Suprapubic skin (tissue), 4 donors: ENCODE results near the gene AMOTL2. TPM values are rescaled to one million over a fixed set of nuclear protein-coding genes. Genes with fewer than 3 reads are reported as not detected.

Experiments
- DNase-seq, 2 donors: peaks; one replicate each; pipeline ENCODE4 v3.0.0-alpha.2; 2019; ENCODE audit warnings: low spot score in 2 of 2
- H3K27ac ChIP-seq: fragments of 200-600 bp; sonication (generic); one replicate; pipeline ENCODE4 v1.5.1; 2019
- H3K27me3 ChIP-seq: fragments of 200-600 bp; sonication (generic); one replicate; pipeline ENCODE4 v1.5.1; 2019
- H3K36me3 ChIP-seq: fragments of 200-600 bp; sonication (generic); one replicate; pipeline ENCODE4 v1.5.1; 2019
- H3K4me1 ChIP-seq: fragments of 200-600 bp; sonication (generic); one replicate; pipeline ENCODE4 v1.5.1; 2019
- H3K4me3 ChIP-seq: fragments of 200-600 bp; sonication (generic); one replicate; pipeline ENCODE4 v1.5.1; 2019; ENCODE audit warnings: mild to moderate bottlenecking
- H3K9me3 ChIP-seq: fragments of 200-600 bp; sonication (generic); one replicate; pipeline ENCODE4 v1.5.1; 2019
- EP300 ChIP-seq: sonication (generic); formaldehyde crosslinking; IDR thresholded peaks from one replicate; pipeline ENCODE4 v1.6.1; 2017; ENCODE audit warnings: antibody characterized with exemption
- POLR2A ChIP-seq, 2 donors: fragments of 450-650 bp; IDR thresholded peaks; one replicate each; pipeline ENCODE4 v1.6.1; 2017; ENCODE audit warnings: antibody characterized with exemption in 2 of 2, mild to moderate bottlenecking in 2 of 2, moderate library complexity in 2 of 2
- POLR2AphosphoS5 ChIP-seq, 3 donors: sonication (generic); formaldehyde crosslinking; IDR thresholded peaks; one replicate each; pipeline ENCODE4 v1.6.1; 2017; ENCODE audit warnings: antibody characterized with exemption in 3 of 3
- WGBS: methylation state at CpG from one replicate; pipeline ENCODE4 v1.1.5; 2018; 5-methylcytosine and 5-hydroxymethylcytosine counted together
- total RNA-seq, 4 donors: library from RNA; depleted of rRNA; stranded (reverse); fragments of >200 nt; gene quantifications; one replicate each; pipeline ENCODE4 v1.1.0, GENCODE V29; 2016
- TF ChIP-seq, protein P1 (sequence below), 2 donors: fragments of 200-600 bp in 1 of 2; fragments of 450-650 bp in 1 of 2; sonication (generic) in 1 of 2; IDR thresholded peaks; one replicate each; pipeline ENCODE4 v1.5.1; 2016 to 2019; ENCODE audit warnings: antibody characterized with exemption in 2 of 2, mild to moderate bottlenecking in 1 of 2, moderate library complexity in 1 of 2

Gene AMOTL2
- total RNA-seq, 4 donors from 2014 or later = 80.4 to 118 (median 95.8) TPM

DNA sequence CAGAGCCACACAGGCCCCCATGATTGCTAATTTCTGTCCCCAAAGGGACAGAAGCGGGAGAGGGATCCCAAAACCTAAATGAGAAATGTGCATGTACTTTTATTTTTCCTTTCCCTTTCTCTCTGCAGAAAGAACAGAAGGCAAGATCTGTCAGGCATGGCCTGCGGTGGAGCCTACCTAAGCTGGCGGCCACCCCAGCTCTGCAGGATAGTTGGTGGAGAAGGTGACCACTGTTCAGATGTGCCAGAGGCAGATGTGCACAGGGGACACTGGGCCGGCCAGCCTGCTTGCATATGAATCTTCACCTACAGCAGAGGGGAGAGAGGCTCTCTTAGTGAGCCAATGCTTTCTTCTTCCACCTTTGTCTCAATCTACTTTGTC lies 2.1 kb upstream of the AMOTL2 start:
- Histone ChIP-seq H3K4me1 (peaks cover 48% of the 10 kb centered on the region), H3K9me3 (no peaks in the 10 kb centered on the region), H3K36me3 (peaks cover under 1% of the 10 kb centered on the region), H3K27me3 (no peaks in the 10 kb centered on the region), H3K27ac (no peak overlapping the region), H3K4me3 (no peak overlapping the region)
- DNase-seq = peak; percentile 50 to 70
- 81% methylated on average over 4 of the region's 4 CpGs for WGBS
- TF ChIP-seq POLR2A (IDR thresholded peaks at IDR 0.05) (no peak), EP300 (no peak), POLR2AphosphoS5 (IDR thresholded peaks at IDR 0.05) (no peak)
- TF ChIP-seq, protein P1, sequence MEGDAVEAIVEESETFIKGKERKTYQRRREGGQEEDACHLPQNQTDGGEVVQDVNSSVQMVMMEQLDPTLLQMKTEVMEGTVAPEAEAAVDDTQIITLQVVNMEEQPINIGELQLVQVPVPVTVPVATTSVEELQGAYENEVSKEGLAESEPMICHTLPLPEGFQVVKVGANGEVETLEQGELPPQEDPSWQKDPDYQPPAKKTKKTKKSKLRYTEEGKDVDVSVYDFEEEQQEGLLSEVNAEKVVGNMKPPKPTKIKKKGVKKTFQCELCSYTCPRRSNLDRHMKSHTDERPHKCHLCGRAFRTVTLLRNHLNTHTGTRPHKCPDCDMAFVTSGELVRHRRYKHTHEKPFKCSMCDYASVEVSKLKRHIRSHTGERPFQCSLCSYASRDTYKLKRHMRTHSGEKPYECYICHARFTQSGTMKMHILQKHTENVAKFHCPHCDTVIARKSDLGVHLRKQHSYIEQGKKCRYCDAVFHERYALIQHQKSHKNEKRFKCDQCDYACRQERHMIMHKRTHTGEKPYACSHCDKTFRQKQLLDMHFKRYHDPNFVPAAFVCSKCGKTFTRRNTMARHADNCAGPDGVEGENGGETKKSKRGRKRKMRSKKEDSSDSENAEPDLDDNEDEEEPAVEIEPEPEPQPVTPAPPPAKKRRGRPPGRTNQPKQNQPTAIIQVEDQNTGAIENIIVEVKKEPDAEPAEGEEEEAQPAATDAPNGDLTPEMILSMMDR (IDR thresholded peaks at IDR 0.05) = no peak

DNA sequence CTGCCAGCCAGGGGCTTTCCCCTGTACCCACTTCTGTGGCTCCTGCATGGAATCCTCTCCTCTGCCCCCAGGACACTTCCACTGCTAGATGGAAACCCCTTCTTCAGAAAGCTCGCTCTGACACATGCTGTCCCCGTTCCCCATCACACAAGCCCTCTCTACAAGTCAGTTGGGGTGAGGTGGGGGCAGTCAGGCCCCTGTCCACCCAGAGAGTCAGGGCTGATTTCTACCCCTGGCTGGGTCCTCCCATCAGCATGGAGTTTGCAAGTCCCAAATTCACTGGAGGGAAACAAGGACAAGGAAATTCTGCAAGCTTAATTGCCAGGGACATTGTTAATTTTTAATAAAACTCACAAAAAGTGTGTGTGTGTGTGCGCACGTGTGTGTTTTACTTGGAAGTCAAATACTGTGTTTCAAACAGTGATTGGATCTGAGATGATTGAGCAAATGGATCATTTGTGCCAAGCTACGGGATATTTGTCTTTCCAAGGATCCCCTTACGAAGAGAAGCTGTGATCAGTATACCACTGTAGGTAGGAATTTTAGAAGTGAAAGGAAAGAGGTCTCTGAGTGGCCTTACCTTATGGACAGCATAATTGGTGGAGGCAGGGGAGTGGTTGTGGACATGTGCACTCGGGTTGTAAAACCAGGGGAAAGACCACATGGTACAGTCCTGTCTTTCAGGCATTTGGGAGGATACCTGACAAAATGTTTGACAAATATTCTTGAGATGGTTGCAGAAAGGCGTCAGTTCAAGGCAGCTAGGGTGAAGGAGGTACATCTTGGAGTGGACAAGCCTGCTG lies 1.5 kb upstream of the AMOTL2 start:
- peaks cover 48% of the 10 kb centered on the region for H3K4me1 ChIP-seq
- peak in 1 of 2 donors; percentile 46 for DNase-seq
- no peak overlapping the region for H3K4me3 ChIP-seq

DNA sequence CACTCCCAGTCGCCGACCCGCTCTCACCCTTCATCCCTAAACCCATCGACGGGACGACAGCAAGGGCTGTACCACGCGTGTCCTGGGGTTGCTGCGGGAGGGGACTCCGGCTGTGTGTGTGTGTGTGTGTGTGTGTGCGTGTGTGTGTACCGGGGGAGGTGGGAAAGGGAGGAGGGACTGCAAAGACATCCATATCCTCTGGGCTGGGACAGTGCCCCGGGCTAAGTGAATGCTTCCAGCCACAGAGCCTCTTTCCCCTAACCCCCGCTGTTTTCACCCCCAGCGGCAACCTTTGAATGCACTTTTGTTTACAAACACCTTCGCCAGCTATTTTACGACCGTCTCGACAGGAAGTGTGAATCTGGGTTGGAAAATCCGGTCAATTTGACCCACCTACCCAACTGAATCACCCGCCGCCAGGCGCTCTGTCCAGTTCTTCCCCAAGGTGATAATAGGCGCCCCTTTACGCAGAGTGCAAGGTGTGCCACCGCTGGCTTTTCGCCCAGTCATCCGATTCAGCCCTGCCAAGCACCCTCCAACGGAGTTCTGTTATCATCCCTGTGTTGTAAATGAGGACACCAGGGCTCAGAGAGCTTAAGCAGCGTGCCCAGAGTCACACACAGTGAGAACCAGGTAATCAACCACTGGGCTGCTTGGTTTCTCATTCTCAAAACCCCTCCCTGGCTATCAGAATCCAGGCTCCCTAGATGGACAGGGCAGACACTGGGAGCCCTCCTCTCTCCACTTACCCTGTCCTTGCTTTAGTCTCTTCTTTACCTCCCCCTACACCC lies 739 bp upstream of the AMOTL2 start:
- DNase-seq = peak; percentile 71 to 79
- TF ChIP-seq POLR2A (IDR thresholded peaks at IDR 0.05) (no peak), POLR2AphosphoS5 (IDR thresholded peaks at IDR 0.05) (no peak), EP300 (no peak)
- TF ChIP-seq, protein P1 (IDR thresholded peaks at IDR 0.05) = no peak
- Histone ChIP-seq H3K4me3 (peak overlapping the region; percentile 69), H3K4me1 (peaks cover 52% of the 10 kb centered on the region), H3K27ac (peak overlapping the region; percentile 98), H3K27me3 (no peaks in the 10 kb centered on the region), H3K9me3 (no peaks in the 10 kb centered on the region), H3K36me3 (peaks cover 14% of the 10 kb centered on the region)
- 13% methylated on average over 30 of the region's 30 CpGs for WGBS

More for the DNA sequence above, 1.5 kb upstream of the AMOTL2 start:
- no peaks in the 10 kb centered on the region for H3K27me3 ChIP-seq
- no peak for TF ChIP-seq POLR2A (IDR thresholded peaks at IDR 0.05)
- no peak for TF ChIP-seq POLR2AphosphoS5 (IDR thresholded peaks at IDR 0.05)
- TF ChIP-seq, protein P1 (IDR thresholded peaks at IDR 0.05) = no peak
- H3K27ac ChIP-seq = peak overlapping the region; percentile 98
- H3K36me3 ChIP-seq = peaks cover 6% of the 10 kb centered on the region
- H3K9me3 ChIP-seq = no peaks in the 10 kb centered on the region
- 91% methylated on average over 8 of the region's 8 CpGs for WGBS

DNA sequence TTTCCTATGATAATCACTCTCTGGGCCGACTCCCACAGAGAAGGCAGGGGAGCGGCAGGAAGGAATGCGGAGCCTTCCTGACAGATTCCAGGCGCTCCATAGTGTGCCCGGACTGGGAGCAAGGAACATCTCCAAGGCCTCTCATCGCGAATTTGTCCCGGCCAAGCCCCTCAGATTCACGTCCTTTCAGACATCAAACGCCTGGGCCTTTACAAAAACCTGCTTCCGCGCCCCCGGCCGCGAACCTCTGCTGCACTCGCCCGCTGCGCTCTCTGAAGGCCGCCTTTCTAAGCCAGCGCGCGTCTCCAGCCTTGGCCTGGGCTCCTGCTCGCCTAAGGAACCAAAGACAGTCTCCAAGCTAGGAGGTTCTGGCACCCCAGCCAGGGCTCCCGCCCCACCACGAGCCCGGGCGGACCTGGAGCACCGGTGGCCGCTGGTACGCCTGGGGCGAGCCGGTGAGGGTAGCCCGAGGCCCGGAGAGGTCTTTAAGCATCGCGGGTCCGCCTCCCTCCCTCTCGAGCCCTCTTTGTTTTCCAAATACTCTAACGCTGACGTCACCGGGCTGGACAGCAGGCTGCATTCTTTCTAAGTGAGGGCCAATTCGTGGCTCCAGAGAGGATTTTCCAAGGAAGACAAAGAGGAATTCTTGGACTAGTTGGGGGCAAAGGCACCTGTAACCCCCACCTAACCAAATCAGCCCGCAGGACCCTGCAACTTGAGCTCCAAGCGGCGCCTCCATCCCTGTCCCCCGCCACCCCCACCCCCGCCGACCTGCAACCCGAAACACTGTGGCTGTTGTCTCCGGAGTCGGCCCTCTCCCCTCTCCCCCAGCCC lies 759 bp downstream of the AMOTL2 start:
- TF ChIP-seq, protein P1 (IDR thresholded peaks at IDR 0.05) = no peak
- TF ChIP-seq POLR2AphosphoS5 (IDR thresholded peaks at IDR 0.05) (peak in 2 of 3 donors; percentile 67 to 89), EP300 (no peak), POLR2A (IDR thresholded peaks at IDR 0.05) (peak in 1 of 2 donors; percentile 24)
- Histone ChIP-seq H3K9me3 (no peaks in the 10 kb centered on the region), H3K4me3 (peak overlapping the region; percentile 69), H3K27ac (peak overlapping the region; percentile 98), H3K27me3 (no peaks in the 10 kb centered on the region), H3K4me1 (peaks cover 67% of the 10 kb centered on the region), H3K36me3 (peaks cover 29% of the 10 kb centered on the region)
- peak; percentile 90 to 93 for DNase-seq
- WGBS = 0% methylated on average over 9 of the region's 51 CpGs
